Spleen (tissue), 11 donors: Measurements from ENCODE around the gene GNG7. TPM values are rescaled to one million over a fixed set of nuclear protein-coding genes. Genes with fewer than 3 reads are reported as not detected.

Source experiments
- DNase-seq: peaks from one replicate; pipeline ENCODE4 v3.0.0-alpha.2; 2020
- H3K27ac ChIP-seq, 8 donors: fragments of 200-600 bp; sonication (generic) in 7 of 8; 1 replicate in 4 of 8; 2 replicates in 4 of 8; pipeline versions ENCODE4 v1.5.0 to v1.8.0; 2016 to 2021; ENCODE audit warnings: inconsistent platforms in 4 of 8, mild to moderate bottlenecking in 4 of 8, moderate library complexity in 1 of 8
- H3K27me3 ChIP-seq, 7 donors: fragments of 200-600 bp; sonication (generic) in 6 of 7; replicated peaks in 1 of 7; 1 replicate in 4 of 7; 2 replicates in 3 of 7; pipeline versions ENCODE4 v1.5.0 to v1.8.0; 2016 to 2021; ENCODE audit warnings: inconsistent platforms in 3 of 7, mild to moderate bottlenecking in 1 of 7
- H3K36me3 ChIP-seq, 6 donors: fragments of 200-600 bp; sonication (generic) in 5 of 6; 1 replicate in 4 of 6; 2 replicates in 2 of 6; pipeline versions ENCODE4 v1.5.0 to v1.8.0; 2016 to 2021; ENCODE audit warnings: inconsistent platforms in 2 of 6
- H3K4me1 ChIP-seq, 6 donors: fragments of 200-600 bp; sonication (generic) in 5 of 6; 1 replicate in 3 of 6; 2 replicates in 3 of 6; pipeline versions ENCODE4 v1.5.0 to v1.8.0; 2016 to 2021; ENCODE audit warnings: inconsistent platforms in 3 of 6
- H3K4me3 ChIP-seq, 8 donors: fragments of 200-600 bp; sonication (generic) in 7 of 8; 1 replicate in 4 of 8; 2 replicates in 4 of 8; pipeline versions ENCODE4 v1.5.0 to v1.8.0; 2016 to 2021; ENCODE audit warnings: inconsistent platforms in 4 of 8, mild to moderate bottlenecking in 4 of 8, moderate library complexity in 2 of 8
- H3K9me3 ChIP-seq, 8 donors: fragments of 200-600 bp; sonication (generic) in 7 of 8; 1 replicate in 4 of 8; 2 replicates in 4 of 8; pipeline versions ENCODE4 v1.5.0 to v1.8.0; 2016 to 2021; ENCODE audit warnings: inconsistent platforms in 4 of 8
- CTCF ChIP-seq, 11 experiments: fragments of 200-600 bp in 7 of 11; fragments of 450-650 bp in 4 of 11; sonication (generic) in 4 of 11; IDR thresholded peaks in 8 of 11; conservative IDR thresholded peaks in 3 of 11; 1 replicate in 7 of 11; 2 replicates in 4 of 11; pipeline versions ENCODE4 v1.4.0 to v1.8.0; 2016 to 2021; ENCODE audit warnings: antibody characterized with exemption in 11 of 11, inconsistent platforms in 4 of 11, mild to moderate bottlenecking in 1 of 11
- POLR2A ChIP-seq, 3 donors: fragments of 450-650 bp; IDR thresholded peaks; one replicate each; pipeline ENCODE4 v1.5.1; 2017; ENCODE audit warnings: antibody characterized with exemption in 3 of 3, mild to moderate bottlenecking in 1 of 3
- POLR2AphosphoS5 ChIP-seq, 3 donors: sonication (generic); formaldehyde crosslinking; IDR thresholded peaks; one replicate each; pipeline ENCODE4 v1.5.1; 2017; ENCODE audit warnings: antibody characterized with exemption in 3 of 3
- WGBS, 5 donors: extraction: QIAGEN DNeasy Blood & Tissue Kit in 3 of 5; methylation state at CpG; one replicate each; pipeline versions ENCODE4 v1.1.5 to v1.1.7; 2013 to 2018; 5-methylcytosine and 5-hydroxymethylcytosine counted together
- intact Hi-C: fragments of 100-400 bp; cut with DNase I; formaldehyde crosslinking; loops from one replicate; pipeline ENCODE4 v1.15.0; 2023; ENCODE audit warnings: low total_unique reads
- polyA plus RNA-seq, 3 donors: library from polyadenylated mRNA; stranded (reverse); fragments of 200-250 nt; gene quantifications; one replicate each; pipeline ENCODE4 v1.2.1, GENCODE V29; 2013
- total RNA-seq, 7 donors: library from RNA; depleted of rRNA in 3 of 7; stranded (reverse); fragments of >200 nt in 3 of 7; fragmentation: NEBNext Ultra II Directional in 4 of 7; extraction: Animal tissue kit (Norgen Biotek cat#: 25700) in 4 of 7; gene quantifications; one replicate each; pipeline versions ENCODE4 v1.1.0 to v1.2.1, GENCODE V29; 2016 to 2021
- donor health status: healthy with polysubstance abuse.
- donor health status: DM: no; HTN: no; CAD: no; lungs with moderate emphysema.
- donor health status: DM: no; HTN: no; CAD: no.
- donor health status: Bipolar disorder and iron deficiency.
- donor health status: healthy.
- donor health status: DM: no; HTN: no; CAD: no.
- donor health status: DM: yes; HTN: yes; CAD: no.

The GNG7 gene
- total and polyA plus RNA-seq, 10 donors, result 17.2 to 34.6 (median 18.9) TPM

GRCh38 chr19:2613507-2614295 is 88.8 kb downstream of the GNG7 start:
- Histone ChIP-seq H3K4me1 (peaks cover 48 to 100% (median 91%) of the 10 kb centered on the region in 6 donors), H3K9me3 (peaks cover 0 to 6% (median 2%) of the 10 kb centered on the region in 8 donors), H3K36me3 (no peaks in the 10 kb centered on the region), H3K4me3 (peak overlapping the region in 1 of 8 donors; percentile 12), H3K27me3 (no peaks in the 10 kb centered on the region), H3K27ac (peak overlapping the region in 6 of 8 donors; percentile 22 to 97 (median 66))
- intact Hi-C loops, result loop anchor here (2.0 kb wide), 1 partner anchor 139 kb away; no protein-coding TSS in a partner anchor
- WGBS, 5 donors, result 14 to 18% (median 16%) methylated on average over 12 to 28 of the region's 28 CpGs
- DNase-seq, result peak; percentile 91
- TF ChIP-seq CTCF (IDR thresholded peaks at IDR 0.05 in 8 of 11, conservative IDR thresholded peaks at IDR 0.05 in 3 of 11) (peak; percentile 52 to 96 (median 87)), POLR2AphosphoS5 (IDR thresholded peaks at IDR 0.05) (peak in 2 of 3 donors; percentile 44 to 60), POLR2A (IDR thresholded peaks at IDR 0.05) (no peak)

GRCh38 chr19:2612619-2613249 is 89.8 kb downstream of the GNG7 start:
- Histone ChIP-seq H3K4me1 (peaks cover 48 to 100% (median 91%) of the 10 kb centered on the region in 6 donors), H3K9me3 (peaks cover 0 to 6% (median 2%) of the 10 kb centered on the region in 8 donors), H3K27me3 (no peaks in the 10 kb centered on the region), H3K4me3 (no peak overlapping the region), H3K36me3 (no peaks in the 10 kb centered on the region), H3K27ac (peak overlapping the region in 2 of 8 donors; percentile 72 to 97)
- WGBS, 5 donors, result 75 to 84% (median 80%) methylated on average over 18 of the region's 18 CpGs
- TF ChIP-seq POLR2AphosphoS5 (IDR thresholded peaks at IDR 0.05) (no peak), POLR2A (IDR thresholded peaks at IDR 0.05) (no peak), CTCF (IDR thresholded peaks at IDR 0.05 in 8 of 11, conservative IDR thresholded peaks at IDR 0.05 in 3 of 11) (no peak)
- DNase-seq, result no peak
- intact Hi-C loops, result loop anchor here (2.0 kb wide), 1 partner anchor 138 kb away; no protein-coding TSS in a partner anchor

- 69 to 77% (median 70%) methylated on average over 33 to 34 of the region's 34 CpGs for WGBS, 5 donors
- intact Hi-C loops, result loop anchor here (2.0 kb wide), 1 partner anchor 137 kb away; no protein-coding TSS in a partner anchor
- TF ChIP-seq POLR2AphosphoS5 (IDR thresholded peaks at IDR 0.05), result no peak
- peak in 7 of 11 experiments; percentile 24 to 62 (median 50) for TF ChIP-seq CTCF (IDR thresholded peaks at IDR 0.05 in 8 of 11, conservative IDR thresholded peaks at IDR 0.05 in 3 of 11)
- no peaks in the 10 kb centered on the region for H3K36me3 ChIP-seq
- no peaks in the 10 kb centered on the region for H3K27me3 ChIP-seq
- peaks cover 39 to 100% (median 86%) of the 10 kb centered on the region in 6 donors for H3K4me1 ChIP-seq
- DNase-seq, result no peak
- peaks cover 0 to 6% (median 2%) of the 10 kb centered on the region in 8 donors for H3K9me3 ChIP-seq
- H3K4me3 ChIP-seq, result peak overlapping the region in 7 of 8 donors; percentile 26 to 68 (median 42)
- peak overlapping the region; percentile 8 to 88 (median 82) for H3K27ac ChIP-seq
Measured at GRCh38 chr19:2611483-2612464, 90.7 kb downstream of the GNG7 start.
